ENCODE results near the gene HMMR.
"Not testable (repeated sequence)": the region's sequence is repeated elsewhere in the genome, so short reads cannot be mapped to it uniquely, and the experiment has no call there.

HMMR gene

DNA sequence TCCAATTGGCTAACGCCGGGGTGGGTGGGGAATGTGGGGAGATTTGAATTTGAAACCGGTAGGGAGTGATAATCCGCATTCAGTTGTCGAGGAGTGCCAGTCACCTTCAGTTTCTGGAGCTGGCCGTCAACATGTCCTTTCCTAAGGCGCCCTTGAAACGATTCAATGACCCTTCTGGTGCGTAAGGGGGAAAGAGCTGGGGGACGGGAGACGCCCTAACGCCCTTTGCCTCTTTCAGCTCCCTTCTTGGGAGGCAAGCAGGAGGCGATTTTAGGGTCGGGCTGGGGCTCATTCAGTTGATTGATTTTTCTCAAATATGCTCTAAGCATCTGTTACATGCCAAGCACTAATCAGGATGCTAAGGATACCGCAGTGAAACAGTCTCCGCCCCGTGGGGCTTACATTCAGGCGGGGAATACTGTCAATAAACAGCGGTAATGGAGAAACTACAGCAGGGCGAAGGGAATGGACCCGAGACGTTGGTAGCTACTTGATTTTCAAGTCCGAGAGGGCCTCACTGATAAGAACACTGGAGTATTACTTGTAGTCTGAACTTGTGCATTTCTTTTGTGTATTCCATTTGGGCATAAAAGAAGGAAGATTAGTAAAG is at the start of gene HMMR:
TSS of gene HMMR (plus strand) at position 71 of the 610 bp plus-strand sequence. CDS start at position 132, 61 bp downstream.
- no peak for DNase-seq

DNA sequence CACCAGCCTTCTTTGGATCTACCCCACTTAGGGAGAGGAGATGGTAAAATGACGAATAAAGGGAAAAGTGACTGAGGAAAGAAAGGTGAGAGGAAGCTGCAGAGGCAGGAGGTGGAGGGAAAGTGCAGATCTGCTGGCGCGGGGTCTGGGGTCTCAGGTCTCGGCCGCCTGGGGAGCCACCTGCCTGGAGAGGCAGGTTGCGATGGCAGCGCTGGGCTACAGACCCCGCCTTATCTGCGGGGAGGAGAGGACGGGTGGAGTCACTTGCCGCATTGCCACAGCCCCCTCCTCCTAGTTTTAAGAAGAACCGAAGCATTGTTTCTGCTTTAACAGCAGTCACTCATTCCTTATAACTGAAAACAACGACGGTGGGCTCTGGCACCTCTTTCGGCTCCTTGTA is 44.8 kb upstream of the HMMR start:
- not testable (repeated sequence) for DNase-seq

DNA sequence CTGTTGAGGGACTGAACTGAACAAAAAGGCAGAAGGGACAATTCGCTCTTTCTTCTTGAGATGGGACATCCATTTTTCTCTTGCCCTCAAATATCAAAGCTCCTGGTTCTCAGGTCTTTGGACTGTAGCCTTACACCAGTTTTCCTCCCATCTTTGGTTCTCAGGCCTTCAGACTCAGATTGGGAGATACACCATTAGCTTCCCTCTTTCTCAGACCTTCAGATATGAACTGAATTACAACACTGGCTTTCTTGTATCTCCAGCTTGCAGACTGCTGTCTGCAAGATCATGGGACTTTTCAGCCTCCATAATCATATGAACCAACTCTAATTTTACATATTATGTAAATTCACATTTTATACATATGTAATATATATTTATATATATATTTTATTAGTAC is 35.6 kb upstream of the HMMR start:
- DNase-seq: no peak

GRCh38 chr5:163426128-163426527 is 34.3 kb upstream of the HMMR start:
- not testable (repeated sequence) for DNase-seq

DNA sequence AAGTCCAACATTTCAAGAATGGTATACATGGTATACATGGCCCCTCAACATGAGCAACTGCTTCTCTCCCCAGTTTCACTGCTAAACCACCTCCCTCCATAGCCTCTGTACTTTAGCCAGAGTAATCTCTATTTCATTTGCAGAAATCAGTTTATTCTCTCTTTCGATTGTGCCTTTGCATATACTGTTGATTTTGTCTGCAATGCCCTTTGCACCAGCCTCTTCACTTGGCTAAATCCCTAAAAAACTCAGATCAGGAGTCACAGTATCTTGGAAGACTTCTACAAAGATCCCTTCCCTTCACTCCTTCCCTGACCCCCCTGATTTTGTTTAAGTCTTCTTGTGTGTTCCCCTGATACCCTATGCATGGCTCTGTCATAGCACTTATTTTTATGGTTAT is 27.9 kb upstream of the HMMR start:
- no peak for DNase-seq

DNA sequence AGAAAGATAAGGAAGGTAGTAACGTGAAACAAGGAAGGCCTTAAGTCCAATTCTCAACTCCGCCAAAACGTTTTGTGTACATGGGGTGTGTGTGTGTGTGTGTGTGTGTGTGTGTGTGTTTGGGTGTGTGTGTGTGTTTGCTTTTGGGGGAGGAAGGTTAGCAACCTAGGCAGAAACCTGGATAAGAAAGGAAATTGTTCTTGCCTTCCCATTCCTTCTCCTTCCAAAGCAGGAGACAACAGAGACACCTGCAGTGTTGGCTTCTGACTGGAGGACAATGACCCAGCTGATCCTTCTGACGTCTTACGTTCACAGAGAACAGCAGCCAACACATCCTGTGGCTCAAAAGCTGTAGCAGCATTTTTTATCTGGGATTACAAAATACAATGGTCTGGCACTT is 27.2 kb upstream of the HMMR start:
- no peak for DNase-seq

DNA sequence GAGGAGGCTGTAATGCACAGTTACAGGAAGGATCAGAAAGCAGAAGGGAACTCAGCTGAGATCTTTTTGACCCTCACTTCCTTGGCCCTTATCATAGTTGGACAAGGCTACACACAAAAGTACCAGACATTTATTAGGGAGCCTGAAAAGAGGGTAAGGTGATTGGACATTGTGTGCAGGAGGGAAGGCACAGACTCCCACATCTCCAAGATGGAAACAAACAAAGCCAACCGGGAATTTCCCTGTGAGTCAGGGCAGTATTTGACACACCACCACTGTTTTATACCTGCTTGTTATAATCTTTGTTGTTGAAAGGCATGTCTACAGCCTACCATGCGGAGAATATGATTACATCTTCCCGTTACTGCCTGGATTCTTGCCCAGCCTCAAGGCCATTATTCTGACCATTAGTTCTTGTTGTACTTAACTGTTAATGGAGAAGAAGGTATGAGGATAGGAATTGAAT is 26.0 kb upstream of the HMMR start:
- no peak for DNase-seq

DNA sequence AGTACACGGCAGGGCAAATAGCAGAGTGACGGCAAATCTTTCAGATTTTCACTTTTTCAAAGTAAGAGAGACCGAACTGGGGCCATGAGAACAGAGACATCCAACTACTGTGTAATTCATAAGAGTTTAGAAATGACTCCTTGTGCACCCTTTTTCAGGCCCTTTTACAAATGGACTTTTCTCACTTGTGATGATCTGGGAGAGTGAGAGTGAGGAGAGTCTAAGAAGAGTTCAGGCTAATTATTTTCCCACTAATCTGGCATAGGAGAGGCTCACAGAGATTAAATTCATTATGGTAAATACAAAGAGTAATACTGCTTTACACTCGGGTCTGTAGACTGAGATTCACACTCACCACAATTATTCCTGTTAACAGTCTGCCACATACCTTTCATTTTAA is 23.9 kb upstream of the HMMR start:
- DNase-seq: peak; percentile 4

DNA sequence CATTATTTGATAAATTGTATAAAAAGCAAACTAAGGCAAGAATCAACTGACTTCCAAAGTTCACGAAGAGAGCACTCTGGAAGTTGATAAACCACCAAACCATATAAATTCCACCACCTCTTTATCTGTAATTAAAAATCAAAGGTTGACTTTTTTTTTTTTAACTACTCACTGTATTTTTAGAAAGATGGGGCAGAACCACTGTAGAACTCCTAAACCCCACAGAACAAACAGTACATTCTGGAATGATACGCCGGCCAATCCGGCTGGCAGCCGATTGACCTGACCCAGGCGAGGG is 23.5 kb upstream of the HMMR start:
- no peak for DNase-seq

DNA sequence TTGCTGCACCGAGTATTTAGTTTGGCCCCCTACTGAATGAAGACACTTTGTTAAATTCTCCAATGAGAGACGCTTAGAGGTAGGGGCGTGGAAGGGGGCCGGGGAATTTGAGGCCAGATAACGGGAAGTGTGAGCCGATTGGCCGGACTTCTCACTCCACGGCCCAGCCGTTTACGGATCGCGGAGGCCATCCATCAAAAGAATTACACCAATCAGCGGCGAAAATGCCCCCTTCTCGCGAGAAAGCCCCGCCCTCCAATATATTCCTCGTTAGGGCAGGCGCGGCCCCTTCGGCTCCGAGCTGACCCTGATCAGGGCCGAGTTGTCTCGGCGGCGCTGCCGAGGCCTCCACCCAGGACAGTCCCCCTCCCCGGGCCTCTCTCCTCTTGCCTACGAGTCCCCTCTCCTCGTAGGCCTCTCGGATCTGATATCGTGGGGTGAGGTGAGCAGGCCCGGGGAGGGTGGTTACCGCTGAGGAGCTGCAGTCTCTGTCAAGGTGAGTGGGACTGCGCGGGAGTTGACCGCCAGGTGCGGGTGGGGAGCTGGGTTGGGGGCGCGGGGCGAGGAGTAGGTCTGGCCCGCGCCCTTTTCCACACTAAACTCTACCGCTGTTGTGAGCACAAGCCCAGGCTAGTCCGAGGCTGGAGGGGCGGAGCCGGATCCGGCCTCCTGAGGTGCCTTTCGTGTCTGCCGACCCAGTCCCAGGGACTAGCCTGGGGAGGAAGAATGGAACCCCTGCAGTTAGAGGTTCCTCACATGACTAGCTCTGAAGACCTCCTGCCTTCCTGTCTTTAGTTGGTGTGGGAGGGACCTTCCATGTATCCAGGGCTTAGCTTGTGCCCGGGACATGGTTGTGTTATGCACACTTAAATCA is 22.9 kb upstream of the HMMR start, which contains the start of gene CCNG1:
TSS of gene CCNG1 (plus strand) at position 287 of the 874 bp plus-strand sequence. CDS start 1,662 bp downstream, outside the sequence.
- DNase-seq: peak; percentile 93

DNA sequence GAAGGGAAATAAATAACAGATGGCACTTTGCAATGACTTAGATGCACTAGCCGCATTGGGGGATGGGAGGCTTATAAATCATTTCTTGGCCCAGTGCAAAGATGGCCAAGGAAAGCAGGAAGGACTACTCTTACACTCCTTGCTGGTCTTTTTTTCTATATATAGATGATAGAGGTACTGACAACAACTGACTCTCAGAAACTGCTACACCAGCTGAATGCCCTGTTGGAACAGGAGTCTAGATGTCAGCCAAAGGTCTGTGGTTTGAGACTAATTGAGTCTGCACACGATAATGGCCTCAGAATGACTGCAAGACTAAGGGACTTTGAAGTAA is 21.4 kb upstream of the HMMR start:
- peak; percentile 2 for DNase-seq

DNA sequence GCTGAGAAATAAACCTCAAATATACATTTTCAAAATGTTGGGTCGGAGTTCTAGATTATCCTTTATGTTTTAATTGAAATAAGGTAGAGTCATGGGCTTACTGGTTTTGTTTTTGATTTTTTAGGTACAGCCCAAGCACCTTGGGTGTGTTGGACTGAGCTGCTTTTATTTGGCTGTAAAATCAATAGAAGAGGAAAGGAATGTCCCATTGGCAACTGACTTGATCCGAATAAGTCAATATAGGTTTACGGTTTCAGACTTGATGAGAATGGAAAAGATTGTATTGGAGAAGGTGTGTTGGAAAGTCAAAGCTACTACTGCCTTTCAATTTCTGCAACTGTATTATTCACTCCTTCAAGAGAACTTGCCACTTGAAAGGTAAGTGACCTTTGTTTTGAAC is 19.5 kb upstream of the HMMR start:
- no peak for DNase-seq

DNA sequence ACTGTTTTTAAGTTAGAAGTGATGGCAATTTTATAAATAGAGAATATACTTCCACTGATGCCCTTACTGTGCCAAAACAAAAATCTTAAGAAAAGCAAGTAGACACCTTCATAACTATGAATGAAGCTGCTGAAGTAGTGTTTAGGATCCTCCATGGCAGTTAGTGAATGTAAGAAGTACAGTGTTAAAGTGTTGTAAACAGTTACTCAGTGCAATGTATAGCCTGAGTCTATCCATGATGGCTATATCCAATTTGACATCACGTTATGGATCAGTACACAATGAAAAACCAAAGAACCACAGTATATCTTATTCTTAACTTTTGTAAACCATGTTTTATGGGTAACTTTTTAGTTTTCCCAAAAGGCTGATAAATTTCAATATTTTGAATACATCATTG is 15.9 kb upstream of the HMMR start:
- DNase-seq: no peak

- DNase-seq: no peak
These were observed 15.1 kb upstream of the HMMR start for GRCh38 chr5:163445345-163445744.

GRCh38 chr5:163447191-163447590 is 13.2 kb upstream of the HMMR start:
- no peak for DNase-seq

- DNase-seq: no peak
These were observed 12.6 kb upstream of the HMMR start for GRCh38 chr5:163447875-163448274.

- DNase-seq: no peak
These were observed 11.9 kb upstream of the HMMR start for GRCh38 chr5:163448491-163448890.

GRCh38 chr5:163451489-163451888 is 8.9 kb upstream of the HMMR start:
- no peak for DNase-seq

- no peak for DNase-seq
These were observed 6.7 kb upstream of the HMMR start for GRCh38 chr5:163453705-163454104.

DNA sequence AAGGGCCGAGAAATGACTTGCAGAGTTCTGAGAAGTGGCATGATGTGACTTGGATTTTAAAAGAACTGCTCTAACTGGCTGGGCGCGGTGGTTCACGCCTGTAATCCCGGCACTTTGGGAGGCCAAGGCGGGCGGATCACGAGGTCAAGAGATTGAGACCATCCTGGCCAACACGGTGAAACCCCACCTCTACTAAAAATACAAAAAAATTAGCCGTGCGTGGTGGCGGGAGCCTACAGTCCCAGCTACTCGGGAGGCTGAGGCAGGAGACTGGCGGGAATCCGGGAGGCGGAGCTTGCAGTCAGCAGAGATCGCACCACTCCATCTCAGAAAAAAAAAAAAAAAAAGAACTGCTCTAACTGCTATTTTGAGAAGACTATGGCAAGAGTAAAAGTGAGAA is 5.0 kb upstream of the HMMR start:
- not testable (repeated sequence) for DNase-seq

GRCh38 chr5:163456029-163456589 is 4.3 kb upstream of the HMMR start:
- no peak for DNase-seq

DNA sequence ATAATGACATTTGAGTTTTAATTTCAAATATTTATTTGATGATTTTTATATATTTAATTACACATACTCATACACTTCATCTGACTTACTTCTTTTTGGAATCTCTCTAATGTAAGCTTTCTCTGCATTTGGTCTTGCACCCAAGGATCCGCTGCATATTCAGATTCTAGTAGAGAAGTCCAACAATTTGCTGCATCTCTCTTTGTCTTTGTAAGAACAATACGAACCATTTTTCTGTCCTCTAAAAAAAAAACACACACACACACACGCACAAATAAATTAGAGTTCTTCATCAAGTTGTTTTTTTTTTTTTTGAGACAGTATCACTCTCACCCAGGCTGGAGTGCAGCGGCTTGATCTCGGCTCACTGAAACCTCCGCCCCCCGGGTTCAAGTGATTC is 3.6 kb upstream of the HMMR start:
- DNase-seq: no peak

GRCh38 chr5:163458778-163459385 is 1.6 kb upstream of the HMMR start:
- DNase-seq: no peak

GRCh38 chr5:163459462-163459818 is 992 bp upstream of the HMMR start:
- DNase-seq: no peak
